SU-DHL-6 (cell line): ENCODE data around the gene ANKRD45.

Experiments
- EZH2phosphoT487 ChIP-seq: fragments of 200-600 bp; sonication (generic), shearing (Covaris generic); conservative IDR thresholded peaks from 2 replicates; pipeline ENCODE4 v1.6.1; 2018; ENCODE audit warnings: mild to moderate bottlenecking, antibody characterized with exemption, low read length, moderate library complexity, mixed read lengths
- TF ChIP-seq, protein P1 (sequence below): fragments of 200-600 bp; sonication (generic); IDR thresholded peaks from one replicate; pipeline ENCODE4 v1.5.1; 2017; ENCODE audit warnings: antibody characterized with exemption, mild to moderate bottlenecking, low read length, moderate library complexity; ENCODE audit not compliant: insufficient read depth, poor library complexity, severe bottlenecking

DNA sequence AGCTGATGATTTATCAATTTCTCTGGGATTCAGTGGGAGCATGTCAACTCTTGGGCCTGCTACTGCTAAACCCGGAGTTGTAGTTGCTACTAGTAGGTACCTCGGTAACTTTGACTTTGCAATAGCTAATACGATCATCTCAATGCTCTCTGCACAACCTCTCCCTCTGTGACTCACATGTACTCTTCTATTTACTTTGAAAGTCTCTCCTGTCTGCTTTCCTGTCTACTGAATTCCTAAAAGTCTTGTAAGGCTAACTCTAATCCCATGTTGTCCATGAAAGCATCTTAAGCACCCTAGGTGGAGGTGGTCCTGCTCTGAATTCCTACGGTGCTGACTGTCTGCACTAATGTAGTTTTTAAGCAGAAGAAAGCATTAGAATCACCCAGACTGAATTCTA, 96.1 kb downstream of the ANKRD45 start:
- TF ChIP-seq, protein P1, sequence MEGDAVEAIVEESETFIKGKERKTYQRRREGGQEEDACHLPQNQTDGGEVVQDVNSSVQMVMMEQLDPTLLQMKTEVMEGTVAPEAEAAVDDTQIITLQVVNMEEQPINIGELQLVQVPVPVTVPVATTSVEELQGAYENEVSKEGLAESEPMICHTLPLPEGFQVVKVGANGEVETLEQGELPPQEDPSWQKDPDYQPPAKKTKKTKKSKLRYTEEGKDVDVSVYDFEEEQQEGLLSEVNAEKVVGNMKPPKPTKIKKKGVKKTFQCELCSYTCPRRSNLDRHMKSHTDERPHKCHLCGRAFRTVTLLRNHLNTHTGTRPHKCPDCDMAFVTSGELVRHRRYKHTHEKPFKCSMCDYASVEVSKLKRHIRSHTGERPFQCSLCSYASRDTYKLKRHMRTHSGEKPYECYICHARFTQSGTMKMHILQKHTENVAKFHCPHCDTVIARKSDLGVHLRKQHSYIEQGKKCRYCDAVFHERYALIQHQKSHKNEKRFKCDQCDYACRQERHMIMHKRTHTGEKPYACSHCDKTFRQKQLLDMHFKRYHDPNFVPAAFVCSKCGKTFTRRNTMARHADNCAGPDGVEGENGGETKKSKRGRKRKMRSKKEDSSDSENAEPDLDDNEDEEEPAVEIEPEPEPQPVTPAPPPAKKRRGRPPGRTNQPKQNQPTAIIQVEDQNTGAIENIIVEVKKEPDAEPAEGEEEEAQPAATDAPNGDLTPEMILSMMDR: no peak
- no peak for TF ChIP-seq EZH2phosphoT487
